NB4 (cell line): ENCODE data around the gene RAB5IF.
A peak's percentile ranks its signal among the peaks of the same experiment; 100 is the strongest.
"Not testable (repeated sequence)": the region's sequence is repeated elsewhere in the genome, so short reads cannot be mapped to it uniquely, and the experiment has no call there.

Experiments
- DNase-seq: peaks from one replicate; pipeline ENCODE4 v3.0.0; 2010; ENCODE audit warnings: low read depth
- H3K4me3 ChIP-seq: one replicate; pipeline ENCODE4 v1.5.1; 2011; ENCODE audit warnings: mild to moderate bottlenecking, low read depth, low read length, moderate library complexity
- CTCF ChIP-seq: IDR thresholded peaks from one replicate; pipeline ENCODE4 v1.5.1; 2012; ENCODE audit warnings: low read depth, low read length
- MAX ChIP-seq: IDR thresholded peaks from 2 replicates; pipeline ENCODE4 v1.6.1; 2011; ENCODE audit warnings: low read depth, low read length
- MYC ChIP-seq: IDR thresholded peaks from 2 replicates; pipeline ENCODE4 v1.6.1; 2011; ENCODE audit warnings: low read depth, low read length
- POLR2A ChIP-seq: IDR thresholded peaks from 2 replicates; pipeline ENCODE4 v1.6.1; 2011; ENCODE audit warnings: mild to moderate bottlenecking; ENCODE audit not compliant: insufficient read length; ENCODE audit errors: extremely low read depth

Gene RAB5IF

DNA sequence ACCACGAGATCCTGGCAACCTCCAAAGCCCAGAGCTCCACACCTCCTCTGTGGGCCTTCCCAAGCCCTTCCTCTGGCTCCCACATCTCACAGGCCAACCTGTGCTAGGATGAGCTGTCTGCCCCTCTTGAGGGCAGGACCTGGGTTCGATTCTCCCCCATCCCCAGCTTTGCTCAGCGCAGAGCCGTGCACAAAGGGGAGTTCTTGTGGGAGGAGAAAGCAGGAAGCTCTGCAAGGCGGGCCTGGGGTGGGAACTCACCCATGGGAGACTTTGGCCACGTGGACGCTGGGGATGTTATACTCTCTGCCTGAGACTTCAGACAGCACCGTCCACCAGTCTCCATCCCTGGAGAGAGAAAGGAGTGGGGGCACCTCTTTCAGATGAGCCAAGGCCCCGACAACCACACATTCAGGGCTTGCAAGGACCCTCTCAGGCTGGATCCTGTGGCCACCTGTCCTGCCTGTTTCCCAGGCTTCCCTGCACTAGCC, 27.8 kb downstream of the RAB5IF start:
- TF ChIP-seq MAX (peak; percentile 80), POLR2A (no peak), MYC (0 out of 2 replicates have a peak, but pooled peaks have one; percentile 27)
- peak; percentile 68 for DNase-seq

GRCh38 chr20:36634342-36634741, 28.8 kb downstream of the RAB5IF start:
- H3K4me3 ChIP-seq = no peak overlapping the region
- TF ChIP-seq MAX (no peak), CTCF (no peak), POLR2A (no peak), MYC (no peak)
- no peak for DNase-seq

More for the DNA sequence above, 27.8 kb downstream of the RAB5IF start:
- no peak overlapping the region for H3K4me3 ChIP-seq

GRCh38 chr20:36638876-36639400, 33.4 kb downstream of the RAB5IF start:
- not testable (repeated sequence) for DNase-seq, H3K4me3 ChIP-seq

DNA sequence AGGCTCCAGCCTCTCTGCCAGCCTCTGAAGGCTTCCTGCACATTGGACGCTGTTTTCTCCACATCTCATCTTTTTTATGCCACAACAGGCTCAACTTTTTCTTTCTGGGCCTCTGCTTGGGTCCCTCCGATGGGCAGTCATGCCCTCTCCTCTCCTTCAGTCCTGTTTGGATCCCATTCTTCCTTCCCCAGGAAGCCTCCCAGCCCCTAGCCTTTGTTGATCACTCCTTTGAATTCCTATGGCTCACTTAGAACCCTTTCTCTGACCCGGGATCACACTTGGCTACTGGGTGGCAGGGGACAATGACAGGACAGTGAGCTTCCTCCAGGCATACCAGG, 35.9 kb downstream of the RAB5IF start:
- DNase-seq = no peak
- H3K4me3 ChIP-seq = no peak overlapping the region
- TF ChIP-seq MAX (no peak), POLR2A (no peak)

DNA sequence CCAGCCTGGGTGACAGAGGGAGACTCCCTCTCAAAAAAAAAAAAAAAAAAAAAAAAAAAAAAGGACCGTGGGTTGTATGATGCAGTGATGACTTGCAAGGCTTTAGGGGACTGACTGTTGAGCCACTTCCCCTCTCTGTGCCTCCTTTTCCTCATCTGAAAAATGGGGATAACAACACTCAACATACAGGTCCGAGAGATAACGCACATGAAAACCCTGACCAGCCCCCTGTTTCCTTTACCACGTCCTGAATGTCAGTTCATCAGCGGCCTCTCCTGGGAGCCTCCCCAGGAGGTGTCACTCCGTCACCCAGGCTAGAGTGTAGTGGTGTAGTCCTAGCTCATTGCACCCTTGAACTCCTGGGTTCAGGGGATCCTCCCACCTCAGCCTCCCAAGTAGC, 36.6 kb downstream of the RAB5IF start:
- TF ChIP-seq CTCF (no peak), MYC (no peak)
- H3K4me3 ChIP-seq = no peak overlapping the region
- DNase-seq = peak; percentile 57

DNA sequence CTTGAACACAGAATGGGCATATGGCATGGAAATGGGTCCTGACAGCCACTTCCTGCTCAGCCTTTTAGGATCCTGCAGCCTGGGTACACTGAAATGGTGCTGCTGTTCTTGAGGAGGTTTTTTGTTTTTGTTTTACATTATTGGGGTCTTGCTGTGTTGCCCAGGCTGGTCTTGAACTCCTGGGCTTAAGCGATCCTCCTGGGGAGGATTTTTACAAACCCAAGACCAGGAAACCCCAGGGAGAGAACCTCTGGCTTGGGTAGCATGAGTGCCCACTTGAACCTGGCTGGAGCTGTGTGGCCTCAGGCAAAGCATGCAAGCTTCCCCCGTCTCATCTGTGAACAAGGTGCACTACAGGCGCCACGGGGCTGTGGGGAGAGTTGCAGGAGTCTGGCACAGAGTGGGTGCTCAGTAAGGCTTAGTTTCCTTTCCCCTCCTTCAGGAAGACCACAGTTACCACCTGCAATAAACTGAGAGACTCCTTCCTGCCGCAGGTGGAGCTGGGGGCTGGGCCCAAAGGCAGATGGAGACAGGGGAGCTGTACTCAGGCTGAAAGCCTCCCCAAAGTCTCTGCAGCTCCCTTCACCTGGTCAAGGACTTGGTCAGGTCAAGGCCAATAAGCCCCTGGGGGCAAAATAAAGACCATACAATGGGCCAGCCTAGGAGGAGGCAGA, 38.6 kb downstream of the RAB5IF start:
- DNase-seq = no peak
- no peak overlapping the region for H3K4me3 ChIP-seq
- TF ChIP-seq CTCF (no peak), MYC (no peak), MAX (no peak), POLR2A (no peak)

DNA sequence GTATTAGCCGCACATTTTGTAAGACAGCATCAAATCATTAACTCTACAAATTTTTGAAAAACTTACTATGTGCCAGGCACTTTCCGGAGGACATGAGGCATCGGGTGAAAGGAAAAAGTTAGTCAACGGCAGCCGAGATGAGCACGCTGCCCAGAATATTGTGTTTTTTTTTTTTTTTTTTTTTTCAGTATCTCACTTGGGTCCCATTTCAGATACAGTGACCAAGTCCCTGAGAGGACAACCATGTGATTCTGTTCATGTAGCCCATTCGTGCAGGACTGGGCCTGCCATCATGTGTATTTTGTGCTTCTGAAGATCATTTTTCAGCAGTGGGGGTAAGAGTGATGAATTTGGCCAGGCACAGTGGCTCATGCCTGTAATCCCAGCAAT, 39.1 kb downstream of the RAB5IF start:
- H3K4me3 ChIP-seq = no peak overlapping the region
- DNase-seq = no peak
- TF ChIP-seq MAX = no peak
- no peak for TF ChIP-seq MYC
- TF ChIP-seq CTCF = no peak
- no peak for TF ChIP-seq POLR2A
